ENCODE measurements around the gene GATA6. TPM values are rescaled to one million over a fixed set of nuclear protein-coding genes. Genes with fewer than 3 reads are reported as not detected.

GATA6 gene
- total RNA-seq, 2 donors from 2014 or later, result 52.7 to 61.3 TPM

DNA sequence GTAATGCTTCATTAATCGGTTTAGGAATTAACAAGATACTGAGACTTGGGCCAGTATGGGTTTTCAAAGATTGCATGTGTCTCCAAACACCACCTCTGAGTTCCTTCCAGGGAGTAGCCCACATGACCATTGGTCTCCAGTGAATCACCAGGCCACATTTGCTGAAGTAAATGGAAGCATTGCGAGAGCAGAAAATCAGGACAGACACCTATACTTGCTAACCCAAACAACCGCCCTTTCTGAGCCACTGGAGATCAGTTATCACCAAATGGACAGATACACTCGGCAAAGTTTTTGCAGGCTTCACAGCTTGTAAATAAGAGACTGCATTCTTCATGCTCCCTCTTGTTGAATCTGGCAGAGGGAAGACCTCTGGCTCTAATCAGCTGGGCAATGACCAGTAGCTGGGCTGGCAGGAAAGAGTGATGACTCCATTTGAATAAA lies 40.9 kb downstream of the GATA6 start:
- intact Hi-C loops (cut with DNase I), result no loop called here

DNA sequence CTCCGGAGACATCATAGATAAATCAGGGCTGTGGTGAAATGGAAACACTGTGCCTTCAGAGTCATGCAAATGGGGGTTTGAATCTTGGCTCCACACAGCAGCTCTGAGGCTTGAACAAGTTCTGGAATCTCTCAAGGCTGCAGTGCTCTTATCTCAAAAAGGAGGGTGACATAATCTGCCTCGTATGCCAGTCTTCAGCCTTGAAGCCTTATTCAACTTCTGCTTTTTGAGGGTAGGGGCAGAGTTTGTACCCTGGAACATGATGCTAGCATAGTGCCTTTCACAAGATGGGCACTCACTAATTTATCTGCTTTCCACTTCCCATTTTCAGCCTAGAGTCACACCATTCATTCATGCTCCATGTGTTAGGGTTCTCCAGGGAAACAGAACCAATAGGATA lies 42.3 kb downstream of the GATA6 start:
- no peak for DNase-seq
- H3K27ac ChIP-seq, result no peak overlapping the region
- TF ChIP-seq, protein P1, sequence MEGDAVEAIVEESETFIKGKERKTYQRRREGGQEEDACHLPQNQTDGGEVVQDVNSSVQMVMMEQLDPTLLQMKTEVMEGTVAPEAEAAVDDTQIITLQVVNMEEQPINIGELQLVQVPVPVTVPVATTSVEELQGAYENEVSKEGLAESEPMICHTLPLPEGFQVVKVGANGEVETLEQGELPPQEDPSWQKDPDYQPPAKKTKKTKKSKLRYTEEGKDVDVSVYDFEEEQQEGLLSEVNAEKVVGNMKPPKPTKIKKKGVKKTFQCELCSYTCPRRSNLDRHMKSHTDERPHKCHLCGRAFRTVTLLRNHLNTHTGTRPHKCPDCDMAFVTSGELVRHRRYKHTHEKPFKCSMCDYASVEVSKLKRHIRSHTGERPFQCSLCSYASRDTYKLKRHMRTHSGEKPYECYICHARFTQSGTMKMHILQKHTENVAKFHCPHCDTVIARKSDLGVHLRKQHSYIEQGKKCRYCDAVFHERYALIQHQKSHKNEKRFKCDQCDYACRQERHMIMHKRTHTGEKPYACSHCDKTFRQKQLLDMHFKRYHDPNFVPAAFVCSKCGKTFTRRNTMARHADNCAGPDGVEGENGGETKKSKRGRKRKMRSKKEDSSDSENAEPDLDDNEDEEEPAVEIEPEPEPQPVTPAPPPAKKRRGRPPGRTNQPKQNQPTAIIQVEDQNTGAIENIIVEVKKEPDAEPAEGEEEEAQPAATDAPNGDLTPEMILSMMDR (IDR thresholded peaks at IDR 0.05), result no peak

More for the DNA sequence above, 40.9 kb downstream of the GATA6 start:
- no peak overlapping the region for H3K27ac ChIP-seq
- no peaks in the 10 kb centered on the region for H3K27me3 ChIP-seq
- TF ChIP-seq, protein P1 (IDR thresholded peaks at IDR 0.05), result no peak
- no peak overlapping the region for H3K9ac ChIP-seq (ENCODE audit: low read depth in 2 of 2, low read length in 2 of 2)
- H3K4me3 ChIP-seq, result no peak overlapping the region
- DNase-seq, result no peak
- H3K9me3 ChIP-seq, result no peaks in the 10 kb centered on the region
- H3K4me1 ChIP-seq, result no peaks in the 10 kb centered on the region
- no peaks in the 10 kb centered on the region for H3K36me3 ChIP-seq

DNA sequence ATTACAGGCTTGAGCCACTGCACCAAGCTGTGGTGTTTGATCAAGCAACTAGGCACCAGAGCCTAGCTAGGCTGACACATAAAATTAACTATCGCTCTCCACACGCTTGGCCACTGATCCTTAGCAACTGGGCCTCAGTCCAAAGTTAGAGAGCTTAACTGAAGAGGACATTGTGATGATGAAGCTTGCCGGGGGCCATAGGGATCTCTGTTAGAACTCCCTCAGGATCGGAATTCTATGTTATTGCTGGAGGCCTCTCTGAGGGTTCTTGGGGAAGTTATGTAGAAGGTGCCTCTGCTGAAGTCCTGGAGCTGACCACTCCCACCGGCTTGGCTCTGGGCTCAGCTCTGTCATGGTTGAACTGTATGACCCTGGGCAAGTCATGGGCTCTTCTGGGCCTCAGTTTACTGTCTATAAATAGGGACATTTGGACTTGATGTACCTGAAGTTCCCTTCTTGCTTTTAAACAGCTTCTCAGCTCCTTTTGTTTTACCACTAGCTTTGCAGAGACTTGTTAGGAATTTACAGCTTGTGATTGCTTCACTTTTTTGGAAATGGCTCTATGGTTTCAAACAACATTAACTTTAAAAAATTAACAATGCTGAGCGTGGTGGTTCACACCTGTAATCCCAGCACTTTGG lies 44.1 kb downstream of the GATA6 start:
- no peak overlapping the region for H3K9ac ChIP-seq (ENCODE audit: low read depth in 2 of 2, low read length in 2 of 2)
- TF ChIP-seq, protein P1 (IDR thresholded peaks at IDR 0.05), result no peak
- no peaks in the 10 kb centered on the region for H3K9me3 ChIP-seq
- no peak overlapping the region for H3K4me3 ChIP-seq
- intact Hi-C loops (cut with DNase I), result no loop called here
- H3K4me1 ChIP-seq, result no peaks in the 10 kb centered on the region
- no peak overlapping the region for H3K27ac ChIP-seq
- H3K36me3 ChIP-seq, result no peaks in the 10 kb centered on the region
- DNase-seq, result no peak
- no peaks in the 10 kb centered on the region for H3K27me3 ChIP-seq

More for the DNA sequence above, 42.3 kb downstream of the GATA6 start:
- H3K9me3 ChIP-seq, result no peaks in the 10 kb centered on the region
- H3K9ac ChIP-seq (ENCODE audit: low read depth in 2 of 2, low read length in 2 of 2), result no peak overlapping the region
- H3K4me3 ChIP-seq, result no peak overlapping the region
- intact Hi-C loops (cut with DNase I), result no loop called here
- H3K27me3 ChIP-seq, result no peaks in the 10 kb centered on the region
- no peaks in the 10 kb centered on the region for H3K36me3 ChIP-seq
- no peaks in the 10 kb centered on the region for H3K4me1 ChIP-seq

DNA sequence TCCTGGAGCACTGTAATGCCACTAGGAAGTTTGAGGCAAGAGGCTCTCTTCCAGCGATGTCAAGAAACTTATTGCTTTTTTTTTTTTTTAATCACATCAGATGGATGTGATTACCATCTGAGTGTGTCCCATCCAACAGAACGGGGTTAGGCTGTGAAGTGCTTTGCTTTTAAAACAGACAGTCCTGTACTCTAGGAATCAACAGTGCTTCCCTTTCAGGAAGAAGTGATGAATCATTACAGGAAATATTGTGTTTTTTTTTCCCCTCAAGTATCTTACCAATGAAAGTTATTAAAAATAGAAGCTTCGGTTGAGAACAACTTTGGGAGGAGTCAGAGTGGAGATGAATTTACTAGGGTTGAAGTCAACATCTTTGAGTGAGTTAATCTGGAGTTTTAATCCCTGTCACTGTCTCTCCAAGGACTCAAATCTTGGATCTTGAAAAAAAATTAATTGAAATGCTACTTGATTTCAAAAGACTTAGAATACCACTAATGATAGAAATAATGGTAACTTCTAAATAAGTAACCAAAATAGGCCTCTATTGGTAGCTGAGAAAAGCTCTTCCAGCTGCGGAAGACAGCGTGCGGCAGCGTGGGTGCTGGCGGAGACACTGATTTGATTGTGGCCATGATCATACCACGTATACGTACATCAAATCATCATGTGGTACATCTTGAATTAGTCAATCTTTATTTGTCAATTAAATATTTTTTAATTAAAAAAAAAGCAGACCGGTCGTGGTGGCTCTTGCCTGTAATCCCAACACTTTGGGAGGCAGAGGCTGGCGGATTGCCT lies 45.5 kb downstream of the GATA6 start:
- no peaks in the 10 kb centered on the region for H3K27me3 ChIP-seq
- H3K4me3 ChIP-seq, result no peak overlapping the region
- no peaks in the 10 kb centered on the region for H3K9me3 ChIP-seq
- intact Hi-C loops (cut with DNase I), result no loop called here
- TF ChIP-seq, protein P1 (IDR thresholded peaks at IDR 0.05), result no peak
- DNase-seq, result no peak
- H3K9ac ChIP-seq (ENCODE audit: low read depth in 2 of 2, low read length in 2 of 2), result no peak overlapping the region
- no peak overlapping the region for H3K27ac ChIP-seq
- H3K36me3 ChIP-seq, result no peaks in the 10 kb centered on the region
- H3K4me1 ChIP-seq, result no peaks in the 10 kb centered on the region

DNA sequence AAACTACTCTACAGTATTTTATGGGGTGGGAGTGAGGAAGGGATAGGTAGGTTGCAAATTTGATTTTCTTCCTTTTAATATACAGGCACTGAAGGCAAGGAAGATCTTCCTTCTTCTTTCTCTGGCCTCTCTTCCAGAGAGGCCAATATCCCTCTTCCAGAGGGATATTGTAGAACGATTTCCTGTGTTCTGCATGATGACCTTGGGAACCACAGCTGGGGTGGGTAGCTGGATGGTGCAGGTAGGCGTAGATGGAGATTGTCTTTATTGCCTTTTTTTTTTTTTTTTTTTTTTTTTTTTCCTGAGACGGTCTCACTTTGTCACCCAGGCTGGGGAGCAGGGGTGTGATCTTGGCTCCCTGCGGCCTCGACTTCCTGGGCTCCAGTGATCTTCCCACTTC lies 49.4 kb downstream of the GATA6 start:
- H3K4me1 ChIP-seq, result no peaks in the 10 kb centered on the region
- no peaks in the 10 kb centered on the region for H3K27me3 ChIP-seq
- intact Hi-C loops (cut with DNase I), result no loop called here
- H3K9me3 ChIP-seq, result no peaks in the 10 kb centered on the region
- H3K4me3 ChIP-seq, result no peak overlapping the region
- H3K27ac ChIP-seq, result no peak overlapping the region
- no peaks in the 10 kb centered on the region for H3K36me3 ChIP-seq
- H3K9ac ChIP-seq (ENCODE audit: low read depth in 2 of 2, low read length in 2 of 2), result no peak overlapping the region
- TF ChIP-seq, protein P1 (IDR thresholded peaks at IDR 0.05), result no peak
- DNase-seq, result no peak

All from colonic mucosa (tissue), 4 donors.